HG02840 (cell line): ENCODE results near the gene CHMP4A.
"Not testable (repeated sequence)": the region's sequence is repeated elsewhere in the genome, so short reads cannot be mapped to it uniquely, and the experiment has no call there.

Experiments used
- ATAC-seq: cut with Tn5 transposase; IDR thresholded peaks from one replicate; pipeline ENCODE4 v1.9.1; 2021; ENCODE audit warnings: mild to moderate bottlenecking, moderate library complexity, moderate number of reproducible peaks; ENCODE audit not compliant: unreplicated experiment, low FRiP score

CHMP4A gene

DNA sequence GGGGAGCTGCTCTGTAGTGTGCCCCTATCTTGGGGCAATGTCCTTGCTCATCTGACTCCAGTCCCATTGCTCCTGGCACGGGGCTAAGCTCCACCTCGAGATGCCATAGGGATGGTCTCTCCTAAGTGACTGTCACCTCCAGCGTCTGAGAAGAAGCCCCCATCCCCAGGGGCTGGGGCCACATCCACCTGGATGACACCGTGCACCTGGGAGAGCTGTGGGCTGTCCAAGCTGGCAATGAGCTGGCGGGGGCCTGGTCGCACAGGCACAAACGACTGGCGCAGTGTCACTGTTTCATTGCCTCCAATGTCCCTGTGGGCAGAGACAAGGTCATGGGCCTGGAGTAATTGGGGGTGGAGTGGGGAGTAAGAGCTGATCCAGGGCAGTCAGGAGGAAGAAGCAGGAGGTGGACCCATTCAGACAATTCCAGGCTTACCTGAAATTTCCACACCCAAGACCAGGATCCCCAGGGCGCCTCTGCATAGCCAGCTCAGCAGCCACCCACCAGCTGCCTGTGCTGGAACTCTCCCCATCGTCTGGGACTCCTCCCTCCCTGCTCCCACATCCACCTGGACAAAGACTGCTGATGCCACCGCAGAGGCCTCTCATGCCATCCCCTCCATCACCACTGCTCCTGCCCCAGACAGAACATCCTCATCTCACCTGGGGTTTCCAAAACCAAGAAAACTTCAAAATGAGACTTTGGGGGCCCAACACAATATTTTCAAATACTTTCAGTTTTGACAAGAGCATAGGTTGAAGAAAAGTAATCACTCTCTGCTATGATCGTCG is 36.1 kb upstream of the CHMP4A start:
- no peak for ATAC-seq

DNA sequence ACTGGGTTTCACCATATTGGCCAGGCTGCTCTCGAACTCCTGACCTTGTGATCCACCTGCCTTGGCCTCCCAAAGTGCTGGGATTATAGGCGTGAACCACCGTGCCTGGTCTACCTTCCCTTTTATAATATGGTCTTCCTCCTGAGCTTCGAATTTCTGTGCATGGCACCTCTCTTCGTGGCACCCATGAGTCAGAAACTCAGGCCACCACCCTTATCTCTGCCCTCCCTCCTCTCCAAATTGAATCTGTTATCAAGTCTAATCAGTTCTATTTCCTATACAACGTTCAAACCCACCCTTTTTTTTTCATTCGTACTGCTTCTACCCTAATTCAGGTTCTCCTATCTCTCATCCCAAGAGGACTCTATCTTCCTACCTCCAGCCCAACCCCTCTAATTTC is 34.1 kb upstream of the CHMP4A start:
- ATAC-seq, result no peak

GRCh38 chr14:24246765-24247212 is 33.5 kb upstream of the CHMP4A start:
- ATAC-seq, result no peak

DNA sequence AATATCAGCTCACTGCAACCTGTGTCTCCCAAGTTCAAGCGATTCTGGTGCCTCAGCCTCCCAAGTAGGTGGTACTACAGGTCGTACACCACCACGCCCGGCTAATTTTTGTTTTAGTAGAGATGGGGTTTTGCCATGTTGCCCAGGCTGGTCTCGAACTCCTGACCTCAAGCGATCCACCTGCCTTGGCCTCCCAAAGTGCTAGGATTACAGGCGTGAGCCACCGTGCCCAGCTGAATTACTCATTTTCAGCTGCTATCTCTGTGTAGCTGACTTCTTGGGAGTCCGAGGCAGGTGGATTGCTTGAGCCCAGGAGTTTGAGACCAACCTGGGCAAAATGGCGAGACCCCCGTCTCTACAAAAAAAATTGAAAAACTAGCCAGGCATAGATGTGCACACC is 32.1 kb upstream of the CHMP4A start:
- not testable (repeated sequence) for ATAC-seq

DNA sequence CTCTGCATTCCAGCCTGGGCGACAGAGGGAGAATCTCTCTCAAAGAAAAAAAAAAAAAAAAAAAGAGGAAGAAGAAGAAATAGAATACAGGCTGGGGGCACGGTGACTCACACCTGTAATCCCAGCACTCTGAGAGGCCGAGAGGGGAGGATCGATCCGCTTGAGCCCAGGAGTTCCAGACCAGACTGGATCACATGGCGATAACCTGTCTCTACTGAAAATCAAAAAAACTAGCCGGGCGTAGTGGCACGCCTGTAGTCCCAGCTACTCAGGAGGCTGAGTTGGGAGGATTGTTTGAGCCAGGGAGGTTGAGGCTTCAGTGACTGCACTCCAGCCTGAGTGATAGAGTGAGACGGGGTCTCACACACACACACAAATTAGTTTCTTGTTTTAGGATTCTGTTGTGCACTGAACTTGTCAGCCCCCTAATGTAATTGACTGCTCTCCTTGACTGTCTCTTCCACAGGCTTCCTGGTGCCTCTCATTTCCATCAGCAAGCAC is 30.1 kb upstream of the CHMP4A start:
- ATAC-seq, result no peak

- ATAC-seq, result peak; percentile 80
Measured at GRCh38 chr14:24241829-24242443, 28.6 kb upstream of the CHMP4A start.

- ATAC-seq, result no peak
Measured at GRCh38 chr14:24240110-24240918, 27.0 kb upstream of the CHMP4A start.

DNA sequence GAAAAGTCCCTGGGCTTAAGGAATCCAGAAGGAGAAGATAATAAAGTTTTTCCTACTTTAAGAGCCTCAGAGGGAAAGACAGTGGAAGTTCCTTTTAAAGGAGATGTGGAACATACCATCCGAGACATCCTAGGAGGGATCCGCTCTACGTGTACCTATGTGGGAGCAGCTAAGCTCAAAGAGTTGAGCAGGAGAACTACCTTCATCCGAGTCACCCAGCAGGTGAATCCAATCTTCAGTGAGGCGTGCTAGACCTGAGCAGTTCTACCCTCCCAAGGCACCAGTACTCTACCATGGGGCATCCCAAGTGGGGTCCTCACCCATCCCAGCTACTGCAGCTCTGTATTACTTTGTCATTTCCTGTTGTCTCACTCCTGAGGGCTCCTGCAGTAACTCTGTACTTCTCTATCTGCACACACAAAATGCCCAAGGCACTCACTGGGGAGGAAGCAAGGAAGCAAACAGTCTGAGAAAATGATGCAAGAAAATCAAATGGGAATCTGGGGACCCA is 25.3 kb upstream of the CHMP4A start:
- no peak for ATAC-seq

- no peak for ATAC-seq
Measured at GRCh38 chr14:24238123-24238522, 24.8 kb upstream of the CHMP4A start.

DNA sequence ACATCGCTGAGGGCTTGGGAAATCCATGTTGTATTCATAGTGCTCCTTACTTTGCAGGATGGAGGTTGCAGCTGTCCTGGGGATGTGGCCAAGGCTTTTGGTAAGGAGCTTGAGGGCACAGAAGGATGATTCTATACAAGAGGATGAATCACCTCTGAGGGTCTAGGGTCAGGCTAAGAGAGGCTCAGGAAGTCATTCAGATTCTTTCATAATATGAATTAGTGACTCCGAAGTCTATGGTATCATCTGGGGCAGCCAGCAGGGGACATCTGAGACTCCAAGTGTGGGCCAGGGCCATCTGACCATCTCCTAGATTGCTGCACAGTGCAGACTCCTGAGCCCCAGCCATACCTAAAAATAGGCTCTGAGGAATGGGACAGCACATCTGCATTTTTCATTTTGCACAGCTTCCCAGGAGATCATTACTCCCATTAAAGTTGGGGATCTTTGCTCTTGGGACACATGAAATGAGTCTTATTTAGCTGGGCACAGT is 24.2 kb upstream of the CHMP4A start:
- ATAC-seq, result no peak

GRCh38 chr14:24236689-24237462 is 23.6 kb upstream of the CHMP4A start:
- no peak for ATAC-seq

DNA sequence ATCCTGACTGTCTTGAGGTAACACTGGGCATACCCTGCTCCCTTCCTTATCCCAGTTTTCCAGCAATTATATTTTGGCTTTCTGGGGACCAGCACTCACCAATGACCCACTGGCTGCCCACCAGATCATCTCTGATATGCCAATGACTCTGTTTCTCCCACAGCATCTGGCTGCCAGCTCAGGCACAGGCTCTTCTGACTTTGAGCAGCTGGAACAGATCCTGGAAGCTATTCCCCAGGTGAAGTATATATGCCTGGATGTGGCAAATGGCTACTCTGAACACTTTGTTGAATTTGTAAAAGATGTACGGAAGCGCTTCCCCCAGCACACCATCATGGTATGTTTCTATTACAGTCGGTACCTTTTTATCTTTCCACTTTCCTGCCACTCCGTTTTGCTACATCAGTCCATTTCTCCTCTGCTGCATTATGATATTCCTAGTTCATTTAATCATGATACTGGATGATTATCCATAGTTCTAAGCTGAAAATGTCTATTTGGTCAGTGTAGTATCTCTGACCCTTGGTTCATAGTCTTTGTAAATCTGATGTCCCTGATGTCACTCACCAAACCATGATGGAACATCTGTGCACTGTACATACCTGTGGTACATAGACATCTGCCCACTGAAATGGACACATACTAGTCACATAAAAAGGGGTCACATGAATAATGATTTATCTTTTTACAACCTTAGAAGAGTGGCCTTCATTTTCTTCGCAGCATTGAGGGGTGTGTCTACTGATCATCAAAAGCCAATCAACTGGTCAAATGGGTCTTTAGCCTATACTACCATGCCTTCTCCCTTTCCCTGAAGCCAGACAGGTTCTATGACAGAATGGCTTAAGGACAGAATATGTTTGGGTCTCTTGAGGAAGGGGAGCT is 22.8 kb upstream of the CHMP4A start:
- no peak for ATAC-seq

DNA sequence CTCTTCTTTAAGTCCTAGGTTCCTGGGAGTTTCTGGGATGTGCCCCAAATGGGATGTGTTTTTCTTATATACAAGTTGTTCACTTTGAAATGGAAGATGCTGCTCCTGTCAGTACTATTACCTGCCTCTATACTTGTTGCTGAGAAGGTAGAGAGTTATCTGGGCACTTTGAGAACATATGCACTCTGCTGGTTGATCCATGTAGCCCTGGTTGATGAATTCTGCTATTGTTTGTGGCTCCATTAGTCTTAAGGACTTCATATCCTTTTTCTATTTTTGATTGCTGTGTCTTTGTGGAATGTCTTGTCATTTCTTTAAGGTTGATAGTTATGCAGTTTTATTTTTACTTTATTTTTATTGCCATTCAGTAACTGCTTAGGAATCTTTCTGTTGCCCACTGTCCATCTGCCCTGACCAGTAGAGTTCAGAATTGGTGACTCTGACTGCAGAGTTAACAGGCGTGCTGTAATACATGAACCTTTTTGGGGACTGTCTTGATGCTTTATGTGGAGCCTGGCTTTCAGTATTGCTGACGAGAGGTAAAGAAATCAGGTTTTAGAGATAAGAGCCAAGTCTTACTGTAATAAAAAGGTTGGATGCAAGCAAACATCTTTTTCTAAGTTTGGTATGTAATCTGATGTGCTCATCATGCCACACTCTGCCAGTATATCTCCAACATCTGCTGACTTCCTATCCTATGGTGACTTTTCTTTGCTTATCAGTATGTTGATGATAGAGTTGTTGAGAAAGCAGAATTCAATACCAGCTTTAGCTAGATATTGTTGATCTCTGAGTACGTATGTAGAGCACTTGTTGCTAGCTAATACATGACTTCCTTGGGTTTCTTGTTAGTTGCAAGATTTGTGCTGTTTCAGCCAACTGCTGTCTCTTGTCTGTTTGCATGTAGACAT is 21.1 kb upstream of the CHMP4A start:
- ATAC-seq, result no peak

- no peak for ATAC-seq
Measured at GRCh38 chr14:24233538-24233866, 20.2 kb upstream of the CHMP4A start.

DNA sequence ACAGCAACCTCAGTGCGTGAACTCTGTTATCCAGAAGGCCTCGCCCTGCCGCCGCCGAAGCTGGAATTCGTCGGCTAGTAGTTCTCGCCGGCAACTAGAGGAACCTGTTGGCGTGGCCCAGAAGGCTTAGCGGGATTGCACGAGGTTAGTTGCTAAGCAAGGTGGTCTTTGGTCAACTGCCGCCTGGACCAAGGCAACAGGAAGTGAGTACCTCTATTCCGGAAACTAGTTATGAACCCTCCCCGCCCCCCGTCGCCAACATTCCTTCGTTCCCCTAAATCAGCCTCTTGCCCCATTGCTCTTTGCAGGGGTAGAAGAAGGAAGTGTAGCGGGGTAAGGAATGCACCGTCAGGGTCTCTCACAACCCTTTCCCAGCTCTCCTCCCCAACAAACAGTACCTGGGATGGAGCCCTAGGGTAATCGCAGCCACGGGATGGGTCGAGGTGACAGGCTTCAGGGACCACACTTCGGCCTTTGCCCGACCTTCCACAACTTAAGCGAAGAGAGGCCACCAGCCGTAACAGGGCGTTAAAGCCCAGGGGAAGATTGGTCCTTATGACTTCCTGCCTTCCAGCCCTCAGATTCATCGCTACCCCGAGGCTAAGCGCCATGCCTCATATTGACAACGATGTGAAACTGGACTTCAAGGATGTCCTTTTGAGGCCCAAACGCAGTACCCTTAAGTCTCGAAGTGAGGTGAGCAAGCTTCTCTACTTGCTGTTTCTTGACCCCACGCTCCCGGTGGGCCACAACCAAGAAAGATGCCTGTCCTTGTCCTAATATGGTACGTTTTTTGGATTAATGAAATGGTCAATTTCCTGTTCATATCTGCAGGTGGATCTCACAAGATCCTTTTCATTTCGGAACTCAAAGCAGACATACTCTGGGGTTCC is 19.6 kb upstream of the CHMP4A start, which contains the start of gene GMPR2:
GMPR2 (plus strand) TSS at position 285 of the 893 bp plus-strand sequence; CDS start at position 610, 325 bp downstream.
- peak; percentile 61 for ATAC-seq

DNA sequence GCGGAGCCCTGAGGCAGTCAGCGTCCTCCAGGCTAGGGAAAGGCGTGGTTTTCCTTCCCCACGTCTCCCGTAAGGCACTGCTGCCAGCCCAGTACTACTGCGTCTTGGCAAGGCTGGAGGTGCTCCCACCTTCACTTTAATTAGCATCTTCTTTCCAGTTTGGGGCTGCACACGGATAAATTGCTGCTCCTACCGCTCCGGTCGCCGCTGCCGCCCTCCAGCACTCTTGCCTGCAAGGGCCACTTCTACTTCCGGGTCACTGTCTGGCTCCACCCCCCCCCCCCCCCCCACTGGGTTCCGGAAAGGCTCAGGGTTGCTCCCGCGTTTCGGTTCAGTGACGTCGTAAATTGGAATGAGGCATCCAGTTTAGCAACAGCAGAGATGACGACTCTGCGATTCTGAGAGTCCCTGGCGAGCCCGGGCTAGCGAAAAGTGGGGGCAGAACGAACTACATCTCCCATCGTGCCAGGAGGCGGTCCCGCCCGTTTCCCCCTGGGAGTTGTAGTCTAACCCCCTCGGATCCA is 18.9 kb upstream of the CHMP4A start, which contains the start of gene NEDD8:
NEDD8 (minus strand) TSS at position 247 of the 524 bp plus-strand sequence; CDS start at position 147, 100 bp downstream.
- peak; percentile 79 for ATAC-seq
